Measurements from ENCODE around the gene LAMA3. TPM values are rescaled to one million over a fixed set of nuclear protein-coding genes. Genes with fewer than 3 reads are reported as not detected.

The LAMA3 gene
- total RNA-seq, 1 donor from 2014 or later, result 9.4 TPM

DNA sequence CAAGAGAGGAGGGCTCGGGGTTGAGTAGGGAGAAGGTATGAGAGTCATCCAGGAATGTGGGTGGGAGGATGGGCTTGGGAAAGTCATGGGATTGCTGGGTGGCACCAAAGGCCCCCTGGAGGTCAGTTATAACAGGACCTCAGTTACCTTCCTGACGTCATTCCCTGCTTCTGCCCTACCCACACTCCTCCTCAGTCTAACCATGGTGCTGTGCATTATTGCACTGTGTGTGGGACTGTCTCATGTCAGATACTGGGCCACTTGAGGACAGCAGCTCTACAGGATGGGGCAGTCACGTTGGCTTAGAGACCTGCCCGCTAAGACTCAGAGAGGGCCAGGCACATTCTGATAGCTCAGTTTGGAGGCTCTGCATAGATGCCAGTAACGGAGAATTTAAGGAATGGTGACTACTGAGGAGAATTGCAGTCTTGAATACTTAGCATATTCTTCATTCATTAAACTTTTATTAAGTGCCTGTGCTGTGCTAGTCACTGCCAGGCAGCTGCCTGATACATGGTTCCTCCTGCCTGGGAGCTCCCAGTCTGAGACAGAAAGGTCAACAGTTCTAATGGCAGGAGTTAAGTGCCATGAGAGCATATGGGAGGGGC, 90.5 kb downstream of the LAMA3 start:
- no peak for DNase-seq (ENCODE audit: extremely low spot score, unreplicated experiment)
- Mint-ChIP-seq H3K4me3 (no peak overlapping the region), H3K36me3 (no peaks in the 10 kb centered on the region), H3K27me3 (no peaks in the 10 kb centered on the region), H3K4me1 (ENCODE audit: unreplicated experiment) (peaks cover 6% of the 10 kb centered on the region), H3K9me3 (no peaks in the 10 kb centered on the region), H3K27ac (no peak overlapping the region)
- peak; percentile 29 for TF ChIP-seq CTCF (conservative IDR thresholded peaks at IDR 0.05)

GRCh38 chr18:23784832-23785245, 95.6 kb downstream of the LAMA3 start:
- H3K27me3 Mint-ChIP-seq, result no peaks in the 10 kb centered on the region
- no peaks in the 10 kb centered on the region for H3K4me1 Mint-ChIP-seq (ENCODE audit: unreplicated experiment)
- H3K27ac Mint-ChIP-seq, result no peak overlapping the region
- H3K4me3 Mint-ChIP-seq, result no peak overlapping the region
- no peaks in the 10 kb centered on the region for H3K36me3 Mint-ChIP-seq
- peaks cover 6% of the 10 kb centered on the region for H3K9me3 Mint-ChIP-seq
- TF ChIP-seq CTCF (conservative IDR thresholded peaks at IDR 0.05), result no peak
- DNase-seq (ENCODE audit: extremely low spot score, unreplicated experiment), result no peak

DNA sequence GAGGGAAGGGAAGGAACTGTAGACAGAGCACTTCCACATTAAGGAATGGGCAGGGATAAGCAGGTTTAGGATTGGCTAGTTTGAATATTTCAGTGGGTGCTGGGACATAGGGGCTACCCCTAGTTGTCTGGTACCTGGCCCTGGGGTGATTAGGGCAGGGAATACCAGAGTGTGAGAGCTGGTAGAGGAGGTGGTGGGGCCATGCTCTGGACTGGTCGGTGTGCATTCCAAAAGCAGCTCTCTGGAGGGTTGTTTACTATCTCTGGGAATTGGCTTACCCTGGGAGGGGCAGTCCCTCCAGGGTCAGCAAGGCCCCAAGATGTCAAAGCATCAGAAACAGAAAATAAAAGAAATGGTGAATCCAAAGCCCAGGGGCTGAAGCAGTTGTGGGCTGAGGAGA, 103.8 kb downstream of the LAMA3 start:
- TF ChIP-seq CTCF (conservative IDR thresholded peaks at IDR 0.05), result no peak
- Mint-ChIP-seq H3K36me3 (peaks cover 3% of the 10 kb centered on the region), H3K27me3 (no peaks in the 10 kb centered on the region), H3K9me3 (peaks cover 8% of the 10 kb centered on the region), H3K27ac (no peak overlapping the region), H3K4me3 (peak overlapping the region; percentile 37), H3K4me1 (ENCODE audit: unreplicated experiment) (no peaks in the 10 kb centered on the region)
- DNase-seq (ENCODE audit: extremely low spot score, unreplicated experiment), result no peak

DNA sequence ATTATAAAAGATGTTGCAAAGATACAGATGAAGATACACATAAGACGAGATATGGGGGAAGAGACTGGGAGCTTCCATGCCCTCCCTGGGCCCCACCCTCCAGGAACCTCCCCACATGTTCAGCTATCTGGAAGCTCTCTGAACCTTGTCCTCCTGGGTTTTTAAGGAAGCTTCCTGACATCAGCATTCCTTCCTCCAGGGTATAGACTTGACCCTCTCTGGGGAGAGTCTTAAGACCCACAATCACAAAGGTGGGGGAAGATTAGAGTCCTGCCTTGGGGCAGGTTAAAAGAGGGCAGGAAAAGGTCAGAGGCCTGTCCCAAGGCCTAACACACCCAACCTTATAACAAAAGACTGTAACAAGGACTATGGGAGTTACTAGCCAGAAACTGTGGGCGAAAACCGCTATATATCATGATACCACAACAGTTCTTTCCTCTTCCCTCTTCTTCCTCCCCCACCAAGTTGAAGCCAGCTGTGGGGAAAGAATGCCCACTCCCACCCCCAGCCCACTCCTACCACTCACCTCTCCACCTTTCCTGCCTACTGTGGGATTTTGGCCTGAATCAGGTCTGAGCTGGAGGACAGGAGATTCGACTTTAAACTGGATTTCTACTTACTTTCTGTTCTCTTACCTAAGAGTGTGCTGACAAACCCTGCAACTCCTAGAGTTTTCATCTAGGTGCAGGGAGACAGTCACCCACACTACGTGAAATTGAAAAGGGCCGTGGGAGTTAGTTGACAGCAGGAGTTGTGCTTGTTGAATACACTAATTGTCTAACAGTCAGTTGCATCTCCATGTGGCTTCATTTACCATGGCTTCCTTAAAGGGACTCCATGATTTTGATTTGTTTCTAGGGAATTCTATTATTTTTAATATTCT, 105.0 kb downstream of the LAMA3 start:
- DNase-seq (ENCODE audit: extremely low spot score, unreplicated experiment), result no peak
- Mint-ChIP-seq H3K4me3 (no peak overlapping the region), H3K9me3 (peaks cover 8% of the 10 kb centered on the region), H3K4me1 (ENCODE audit: unreplicated experiment) (no peaks in the 10 kb centered on the region), H3K36me3 (peaks cover 3% of the 10 kb centered on the region), H3K27ac (no peak overlapping the region), H3K27me3 (peaks cover 3% of the 10 kb centered on the region)
- no peak for TF ChIP-seq CTCF (conservative IDR thresholded peaks at IDR 0.05)

DNA sequence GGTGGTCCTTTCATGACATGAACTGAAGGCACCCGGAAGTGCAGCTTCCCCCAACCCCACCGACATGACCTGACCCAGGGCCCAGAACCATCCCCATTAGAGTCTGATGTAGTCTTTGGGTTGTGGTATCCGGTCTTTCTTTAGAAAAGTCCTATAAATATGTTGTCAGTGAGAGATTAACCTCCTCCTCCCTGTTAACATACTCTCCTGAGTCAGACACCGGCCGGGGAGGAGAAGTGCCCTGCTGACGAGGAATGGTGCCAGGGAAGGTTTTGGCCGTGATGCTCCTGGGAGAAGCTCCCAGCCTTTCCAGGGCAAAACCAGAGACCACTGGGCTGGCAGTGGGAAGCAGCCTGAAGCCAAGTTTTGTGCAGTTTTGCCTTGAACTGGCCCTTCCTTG, 109.0 kb downstream of the LAMA3 start:
- H3K27ac Mint-ChIP-seq, result no peak overlapping the region
- H3K36me3 Mint-ChIP-seq, result no peaks in the 10 kb centered on the region
- H3K9me3 Mint-ChIP-seq, result no peaks in the 10 kb centered on the region
- no peak for TF ChIP-seq CTCF (conservative IDR thresholded peaks at IDR 0.05)
- H3K4me3 Mint-ChIP-seq, result no peak overlapping the region
- no peaks in the 10 kb centered on the region for H3K4me1 Mint-ChIP-seq (ENCODE audit: unreplicated experiment)
- DNase-seq (ENCODE audit: extremely low spot score, unreplicated experiment), result no peak
- H3K27me3 Mint-ChIP-seq, result peaks cover 3% of the 10 kb centered on the region
